Lower leg skin (tissue), 4 donors: ENCODE measurements around the gene FER1L5. TPM values are rescaled to one million over a fixed set of nuclear protein-coding genes. Genes with fewer than 3 reads are reported as not detected.

Source experiments
- DNase-seq, 2 donors: peaks; one replicate each; pipeline ENCODE4 v3.0.0-alpha.2; 2019; ENCODE audit warnings: low spot score in 2 of 2
- H3K4me3 ChIP-seq: fragments of 200-600 bp; sonication (generic); 2 replicates; pipeline ENCODE4 v1.5.1; 2017; ENCODE audit warnings: mild to moderate bottlenecking, low read depth; ENCODE audit not compliant: poor library complexity, severe bottlenecking
- CTCF ChIP-seq, 3 donors: fragments of 450-650 bp; IDR thresholded peaks; one replicate each; pipeline ENCODE4 v1.5.1; 2016; ENCODE audit warnings: antibody characterized with exemption in 3 of 3, mild to moderate bottlenecking in 3 of 3, moderate library complexity in 2 of 3
- POLR2A ChIP-seq, 2 donors: fragments of 450-650 bp; IDR thresholded peaks; one replicate each; pipeline ENCODE4 v1.6.1; 2016 to 2017; ENCODE audit warnings: antibody characterized with exemption in 2 of 2, mild to moderate bottlenecking in 1 of 2, moderate library complexity in 1 of 2
- WGBS, 2 donors: methylation state at CpG; one replicate each; pipeline ENCODE4 v1.1.5; 2018; 5-methylcytosine and 5-hydroxymethylcytosine counted together
- intact Hi-C: fragments of 100-400 bp; cut with DNase I; formaldehyde crosslinking; loops from one replicate; pipeline ENCODE4 v1.15.0; 2023; ENCODE audit warnings: low total_unique reads
- total RNA-seq, 4 donors: library from RNA; depleted of rRNA; stranded (reverse); fragments of >200 nt; gene quantifications; one replicate each; pipeline ENCODE4 v1.1.0, GENCODE V29; 2016

The FER1L5 gene
- total RNA-seq, 4 donors from 2014 or later: not detected

GRCh38 chr2:96601382-96602292 is 40.9 kb upstream of the FER1L5 start:
- intact Hi-C loops: no loop called here
- WGBS, 2 donors: 86% methylated on average over 8 of the region's 8 CpGs
- DNase-seq: no peak
- TF ChIP-seq CTCF (IDR thresholded peaks at IDR 0.05) (peak in 1 of 3 donors; percentile 27), POLR2A (IDR thresholded peaks at IDR 0.05) (no peak)
- no peak overlapping the region for H3K4me3 ChIP-seq

DNA sequence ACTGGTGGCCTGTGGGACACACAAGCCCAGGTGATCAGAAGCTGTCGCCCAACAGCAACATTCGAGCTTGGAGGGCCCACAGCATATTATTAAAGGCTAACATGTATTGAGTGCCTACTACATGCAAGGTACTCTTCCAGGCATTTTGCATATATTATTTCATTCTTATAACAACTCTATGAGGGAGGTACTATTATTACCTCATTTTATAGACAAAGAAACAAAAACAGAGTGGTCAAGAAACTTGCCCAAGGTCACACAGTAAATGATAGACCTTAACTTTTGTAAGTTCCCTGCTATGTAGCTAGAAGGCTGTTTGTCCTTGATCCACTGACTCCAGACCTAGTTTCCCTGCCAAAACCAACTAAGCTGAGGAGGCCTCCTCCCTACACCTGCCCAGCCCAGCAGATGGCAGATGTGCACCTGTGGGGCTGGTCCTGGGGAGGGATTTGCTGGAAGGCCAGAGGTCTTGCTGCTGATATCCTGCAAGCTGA is 40.2 kb upstream of the FER1L5 start:
- no peak overlapping the region for H3K4me3 ChIP-seq
- WGBS, 2 donors: 91 to 97% methylated on average over 2 of the region's 2 CpGs
- intact Hi-C loops: no loop called here
- no peak for TF ChIP-seq CTCF (IDR thresholded peaks at IDR 0.05)
- TF ChIP-seq POLR2A (IDR thresholded peaks at IDR 0.05): no peak
- DNase-seq: no peak

GRCh38 chr2:96604104-96604503 is 38.5 kb upstream of the FER1L5 start:
- no peak overlapping the region for H3K4me3 ChIP-seq
- no peak for TF ChIP-seq POLR2A (IDR thresholded peaks at IDR 0.05)
- intact Hi-C loops: no loop called here
- WGBS, 2 donors: 95% methylated on average over 2 of the region's 2 CpGs
- no peak for DNase-seq

GRCh38 chr2:96608469-96609455 is 33.8 kb upstream of the FER1L5 start:
- H3K4me3 ChIP-seq: no peak overlapping the region
- TF ChIP-seq POLR2A (IDR thresholded peaks at IDR 0.05) (no peak), CTCF (IDR thresholded peaks at IDR 0.05) (no peak)
- DNase-seq: no peak
- whole genome bisulfite sequencing, 2 donors: 87 to 90% methylated on average over 13 of the region's 13 CpGs
- intact Hi-C loops: no loop called here

- intact Hi-C loops: no loop called here
- TF ChIP-seq CTCF (IDR thresholded peaks at IDR 0.05) (no peak), POLR2A (IDR thresholded peaks at IDR 0.05) (no peak)
- WGBS, 2 donors: 91 to 100% methylated on average over 1 of the region's 1 CpG
- no peak for DNase-seq
- H3K4me3 ChIP-seq: no peak overlapping the region
Observed at GRCh38 chr2:96616128-96616527, 26.4 kb upstream of the FER1L5 start.

DNA sequence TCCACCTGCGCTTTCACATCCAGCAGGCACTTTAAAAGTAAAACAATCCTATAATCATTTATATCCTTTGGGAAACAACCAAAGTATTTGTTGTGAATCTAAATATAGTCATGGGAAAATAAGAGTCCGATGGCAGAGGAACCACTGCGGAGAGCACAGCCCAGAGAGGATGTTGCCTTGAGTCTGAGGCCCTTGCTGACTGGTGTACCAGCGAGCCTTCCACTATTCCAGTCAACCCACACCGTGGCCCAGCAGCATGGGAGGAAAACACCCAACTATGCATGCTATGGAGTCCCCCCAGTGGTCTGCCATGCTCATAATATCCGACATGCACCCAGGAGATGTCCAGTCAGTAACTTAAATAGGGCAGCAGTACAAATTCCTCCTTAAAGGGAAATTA is 26.0 kb upstream of the FER1L5 start:
- TF ChIP-seq CTCF (IDR thresholded peaks at IDR 0.05) (no peak), POLR2A (IDR thresholded peaks at IDR 0.05) (no peak)
- intact Hi-C loops: no loop called here
- no peak overlapping the region for H3K4me3 ChIP-seq
- no peak for DNase-seq
- WGBS, 2 donors: 87 to 91% methylated on average over 6 of the region's 6 CpGs
